ENCODE measurements around the gene MMP11. TPM values are rescaled to one million over a fixed set of nuclear protein-coding genes. Genes with fewer than 3 reads are reported as not detected.
A peak's percentile ranks its signal among the peaks of the same experiment; 100 is the strongest.

MMP11 gene
- total RNA-seq, 1 donor from 2014 or later = 0.70 TPM

- Mint-ChIP-seq H3K27ac (no peak overlapping the region), H3K36me3 (ENCODE audit: low read depth) (no peaks in the 10 kb centered on the region), H3K4me3 (no peak overlapping the region), H3K27me3 (peaks cover 2% of the 10 kb centered on the region), H3K4me1 (peaks cover 5% of the 10 kb centered on the region), H3K9me3 (no peaks in the 10 kb centered on the region)
- intact Hi-C loops (cut with micrococcal nuclease) = no loop called here
- DNase-seq = no peak
These were observed 7.1 kb downstream of the MMP11 start for GRCh38 chr22:23779731-23780130.

- no peak for DNase-seq
- no peaks in the 10 kb centered on the region for H3K9me3 Mint-ChIP-seq
- H3K4me1 Mint-ChIP-seq = peaks cover 5% of the 10 kb centered on the region
- intact Hi-C loops (cut with micrococcal nuclease) = no loop called here
- no peak overlapping the region for H3K4me3 Mint-ChIP-seq
- H3K36me3 Mint-ChIP-seq (ENCODE audit: low read depth) = no peaks in the 10 kb centered on the region
- H3K27ac Mint-ChIP-seq = no peak overlapping the region
- no peaks in the 10 kb centered on the region for H3K27me3 Mint-ChIP-seq
These were observed 7.6 kb downstream of the MMP11 start for GRCh38 chr22:23780146-23780748.

- no peak for DNase-seq
- Mint-ChIP-seq H3K36me3 (ENCODE audit: low read depth) (no peaks in the 10 kb centered on the region), H3K9me3 (no peaks in the 10 kb centered on the region), H3K27ac (no peak overlapping the region), H3K27me3 (no peaks in the 10 kb centered on the region), H3K4me3 (no peak overlapping the region), H3K4me1 (peaks cover 8% of the 10 kb centered on the region)
- intact Hi-C loops (cut with micrococcal nuclease) = no loop called here
These were observed 8.4 kb downstream of the MMP11 start for GRCh38 chr22:23781065-23781464.

- no peak overlapping the region for H3K4me3 Mint-ChIP-seq
- no peaks in the 10 kb centered on the region for H3K27me3 Mint-ChIP-seq
- no peak overlapping the region for H3K27ac Mint-ChIP-seq
- no peak for DNase-seq
- no peaks in the 10 kb centered on the region for H3K9me3 Mint-ChIP-seq
- intact Hi-C loops (cut with micrococcal nuclease) = no loop called here
- H3K4me1 Mint-ChIP-seq = peaks cover 13% of the 10 kb centered on the region
- no peaks in the 10 kb centered on the region for H3K36me3 Mint-ChIP-seq (ENCODE audit: low read depth)
These were observed 9.0 kb downstream of the MMP11 start for GRCh38 chr22:23781511-23782183.

- Mint-ChIP-seq H3K4me1 (peaks cover 14% of the 10 kb centered on the region), H3K9me3 (no peaks in the 10 kb centered on the region), H3K27me3 (no peaks in the 10 kb centered on the region), H3K27ac (no peak overlapping the region), H3K4me3 (no peak overlapping the region), H3K36me3 (ENCODE audit: low read depth) (no peaks in the 10 kb centered on the region)
- intact Hi-C loops (cut with micrococcal nuclease) = no loop called here
- DNase-seq = no peak
These were observed 9.6 kb downstream of the MMP11 start for GRCh38 chr22:23782252-23782651.

GRCh38 chr22:23782703-23783102, 10.1 kb downstream of the MMP11 start:
- no peak overlapping the region for H3K4me3 Mint-ChIP-seq
- peaks cover 16% of the 10 kb centered on the region for H3K4me1 Mint-ChIP-seq
- intact Hi-C loops (cut with micrococcal nuclease) = no loop called here
- no peaks in the 10 kb centered on the region for H3K9me3 Mint-ChIP-seq
- no peak overlapping the region for H3K27ac Mint-ChIP-seq
- no peak for DNase-seq
- H3K36me3 Mint-ChIP-seq (ENCODE audit: low read depth) = no peaks in the 10 kb centered on the region
- no peaks in the 10 kb centered on the region for H3K27me3 Mint-ChIP-seq

GRCh38 chr22:23783265-23784150, 10.9 kb downstream of the MMP11 start:
- no peak overlapping the region for H3K4me3 Mint-ChIP-seq
- no peaks in the 10 kb centered on the region for H3K9me3 Mint-ChIP-seq
- DNase-seq = no peak
- intact Hi-C loops (cut with micrococcal nuclease) = no loop called here
- H3K27ac Mint-ChIP-seq = no peak overlapping the region
- H3K27me3 Mint-ChIP-seq = no peaks in the 10 kb centered on the region
- peaks cover 22% of the 10 kb centered on the region for H3K4me1 Mint-ChIP-seq
- peaks cover 2% of the 10 kb centered on the region for H3K36me3 Mint-ChIP-seq (ENCODE audit: low read depth)

- Mint-ChIP-seq H3K36me3 (ENCODE audit: low read depth) (peaks cover 4% of the 10 kb centered on the region), H3K4me1 (peaks cover 22% of the 10 kb centered on the region), H3K27me3 (no peaks in the 10 kb centered on the region), H3K9me3 (no peaks in the 10 kb centered on the region), H3K27ac (peak overlapping the region; percentile 44), H3K4me3 (peak overlapping the region; percentile 16)
- intact Hi-C loops (cut with micrococcal nuclease) = no loop called here
- peak; percentile 68 for DNase-seq
These were observed 11.6 kb downstream of the MMP11 start for GRCh38 chr22:23784215-23784732.

GRCh38 chr22:23786261-23786710, 13.6 kb downstream of the MMP11 start:
- H3K9me3 Mint-ChIP-seq = no peaks in the 10 kb centered on the region
- H3K4me1 Mint-ChIP-seq = peaks cover 28% of the 10 kb centered on the region
- DNase-seq = no peak
- peak overlapping the region; percentile 88 for H3K4me3 Mint-ChIP-seq
- H3K27ac Mint-ChIP-seq = peak overlapping the region; percentile 95
- intact Hi-C loops (cut with micrococcal nuclease) = loop anchor here (1.0 to 2.0 kb wide), 3 partner anchors 14 to 109 kb away; partner anchors contain the start of genes MIF and MMP11
- no peaks in the 10 kb centered on the region for H3K27me3 Mint-ChIP-seq
- H3K36me3 Mint-ChIP-seq (ENCODE audit: low read depth) = peaks cover 7% of the 10 kb centered on the region

- H3K4me3 Mint-ChIP-seq = peak within 1 kb of the TSS; percentile 88
- intact Hi-C loops (cut with micrococcal nuclease) = loop anchor here (1.0 to 2.0 kb wide), 6 partner anchors 15 to 127 kb away; partner anchors contain the start of genes CHCHD10, DERL3, MIF and MMP11
- peak within 1 kb of the TSS; percentile 95 for H3K27ac Mint-ChIP-seq
- no peaks in the 10 kb centered on the region for H3K27me3 Mint-ChIP-seq
- no peaks in the 10 kb centered on the region for H3K9me3 Mint-ChIP-seq
- H3K4me1 Mint-ChIP-seq = peaks cover 28% of the 10 kb centered on the region
- H3K36me3 Mint-ChIP-seq (ENCODE audit: low read depth) = peaks cover 7% of the 10 kb centered on the region
- peak; percentile 96 for DNase-seq
These were observed 14.3 kb downstream of the MMP11 start, which contains the start of gene SMARCB1 for GRCh38 chr22:23786752-23787599. Gene SMARCB1, plus strand, starts transcription at chr22:23786966. Its CDS starts 204 bp downstream, at chr22:23787170.

GRCh38 chr22:23787600-23787896, 14.9 kb downstream of the MMP11 start:
- no peak for DNase-seq
- H3K9me3 Mint-ChIP-seq = no peaks in the 10 kb centered on the region
- peaks cover 12% of the 10 kb centered on the region for H3K36me3 Mint-ChIP-seq (ENCODE audit: low read depth)
- peaks cover 34% of the 10 kb centered on the region for H3K4me1 Mint-ChIP-seq
- peak overlapping the region; percentile 88 for H3K4me3 Mint-ChIP-seq
- peak overlapping the region; percentile 86 for H3K27ac Mint-ChIP-seq
- intact Hi-C loops (cut with micrococcal nuclease) = loop anchor here (1.0 to 2.0 kb wide), 5 partner anchors 20 to 127 kb away; partner anchors contain the start of genes CHCHD10, DERL3 and MIF
- H3K27me3 Mint-ChIP-seq = no peaks in the 10 kb centered on the region

GRCh38 chr22:23787910-23788309, 15.3 kb downstream of the MMP11 start:
- H3K27ac Mint-ChIP-seq = peak overlapping the region; percentile 86
- peaks cover 35% of the 10 kb centered on the region for H3K4me1 Mint-ChIP-seq
- no peak for DNase-seq
- no peaks in the 10 kb centered on the region for H3K27me3 Mint-ChIP-seq
- intact Hi-C loops (cut with micrococcal nuclease) = loop anchor here (1.0 to 2.0 kb wide), 5 partner anchors 21 to 126 kb away; partner anchors contain the start of genes CHCHD10, DERL3 and MIF
- H3K4me3 Mint-ChIP-seq = peak overlapping the region; percentile 88
- H3K9me3 Mint-ChIP-seq = no peaks in the 10 kb centered on the region
- peaks cover 14% of the 10 kb centered on the region for H3K36me3 Mint-ChIP-seq (ENCODE audit: low read depth)

- intact Hi-C loops (cut with micrococcal nuclease) = no loop called here
- peaks cover 36% of the 10 kb centered on the region for H3K4me1 Mint-ChIP-seq
- no peak for DNase-seq
- H3K9me3 Mint-ChIP-seq = no peaks in the 10 kb centered on the region
- H3K27ac Mint-ChIP-seq = no peak overlapping the region
- H3K4me3 Mint-ChIP-seq = no peak overlapping the region
- peaks cover 18% of the 10 kb centered on the region for H3K36me3 Mint-ChIP-seq (ENCODE audit: low read depth)
- H3K27me3 Mint-ChIP-seq = no peaks in the 10 kb centered on the region
These were observed 16.5 kb downstream of the MMP11 start for GRCh38 chr22:23789121-23789520.

Data from activated CD4-positive, alpha-beta T cell treated with anti-CD3 and anti-CD28 coated beads, Interleukin-2, amount 10 ng/mL, durations not matched to agents 24 days and 14 days (primary cell).